Tibial nerve (tissue), 3 donors: Measurements from ENCODE around the gene CASQ1.

Experiments used
- CTCF ChIP-seq, 5 experiments: fragments of 200-600 bp in 3 of 5; fragments of 450-650 bp in 2 of 5; sonication (generic) in 3 of 5; IDR thresholded peaks; one replicate each; pipeline ENCODE4 v1.5.1; 2016 to 2019; ENCODE audit warnings: antibody characterized with exemption in 5 of 5, mild to moderate bottlenecking in 3 of 5, moderate library complexity in 2 of 5
- POLR2A ChIP-seq, 2 donors: fragments of 450-650 bp; IDR thresholded peaks; one replicate each; pipeline ENCODE4 v1.6.1; 2017; ENCODE audit warnings: antibody characterized with exemption in 2 of 2, mild to moderate bottlenecking in 2 of 2, moderate library complexity in 2 of 2

- TF ChIP-seq POLR2A (IDR thresholded peaks at IDR 0.05), result no peak
- TF ChIP-seq CTCF (IDR thresholded peaks at IDR 0.05), result no peak
These were observed 20.2 kb downstream of the CASQ1 start for GRCh38 chr1:160210561-160210960.
